HG03354 (cell line): ENCODE measurements around the gene SIDT2.
"Not testable (repeated sequence)": the region's sequence is repeated elsewhere in the genome, so short reads cannot be mapped to it uniquely, and the experiment has no call there.

ENCODE experiments used
- ATAC-seq: cut with Tn5 transposase; IDR thresholded peaks from one replicate; pipeline ENCODE4 v1.9.1; 2021; ENCODE audit warnings: mild to moderate bottlenecking; ENCODE audit not compliant: unreplicated experiment, poor library complexity, severe bottlenecking

SIDT2 gene

DNA sequence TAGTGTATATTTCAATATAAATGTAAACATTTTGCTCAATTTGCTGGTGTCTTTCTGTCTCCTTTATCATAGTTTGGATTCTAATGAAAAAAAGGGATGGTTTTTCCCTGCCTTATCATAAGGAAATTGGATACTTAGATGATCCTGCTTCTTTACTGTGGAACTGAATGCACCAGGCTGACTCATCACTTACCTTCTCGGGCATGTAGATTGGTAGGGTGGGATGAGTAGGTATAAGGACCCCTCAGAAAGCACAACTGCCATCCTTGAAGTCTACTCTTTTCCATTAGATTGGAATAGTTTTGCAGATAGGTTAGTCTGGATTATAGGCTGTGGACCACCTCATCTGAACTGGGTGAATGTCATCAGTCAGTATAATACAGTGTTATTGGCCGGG lies 7.5 kb upstream of the SIDT2 start:
- no peak for ATAC-seq

DNA sequence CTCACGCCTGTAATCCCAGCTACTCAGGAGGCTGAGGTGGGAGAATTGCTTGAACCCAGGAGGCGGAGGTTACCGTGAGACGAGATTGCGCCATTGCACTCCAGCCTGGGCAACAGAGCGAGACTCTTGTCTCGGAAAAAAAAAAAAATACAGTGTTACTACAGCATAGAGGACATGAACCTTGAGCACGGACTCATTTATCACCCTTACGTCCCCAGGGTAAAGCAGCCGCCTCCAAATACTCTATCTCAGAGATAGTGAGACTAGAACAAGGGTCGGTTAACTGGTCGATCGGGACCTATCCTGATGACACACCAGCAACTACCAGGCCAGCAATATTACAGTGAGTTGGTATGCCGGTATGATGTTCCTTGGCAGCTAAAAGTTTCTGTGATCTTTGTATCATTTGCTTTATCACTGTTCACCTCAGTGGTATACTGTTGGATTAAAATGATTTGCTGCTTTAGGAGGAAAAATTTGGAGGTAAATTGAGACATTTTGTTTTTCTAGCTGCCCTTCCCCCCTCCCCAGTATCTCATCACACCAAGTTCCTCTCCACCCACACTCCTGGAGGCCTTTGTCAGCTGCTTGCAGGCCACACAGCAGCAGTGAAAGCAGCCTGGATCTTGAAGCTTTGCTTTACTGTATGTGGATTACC lies 7.0 kb upstream of the SIDT2 start:
- ATAC-seq, result no peak

DNA sequence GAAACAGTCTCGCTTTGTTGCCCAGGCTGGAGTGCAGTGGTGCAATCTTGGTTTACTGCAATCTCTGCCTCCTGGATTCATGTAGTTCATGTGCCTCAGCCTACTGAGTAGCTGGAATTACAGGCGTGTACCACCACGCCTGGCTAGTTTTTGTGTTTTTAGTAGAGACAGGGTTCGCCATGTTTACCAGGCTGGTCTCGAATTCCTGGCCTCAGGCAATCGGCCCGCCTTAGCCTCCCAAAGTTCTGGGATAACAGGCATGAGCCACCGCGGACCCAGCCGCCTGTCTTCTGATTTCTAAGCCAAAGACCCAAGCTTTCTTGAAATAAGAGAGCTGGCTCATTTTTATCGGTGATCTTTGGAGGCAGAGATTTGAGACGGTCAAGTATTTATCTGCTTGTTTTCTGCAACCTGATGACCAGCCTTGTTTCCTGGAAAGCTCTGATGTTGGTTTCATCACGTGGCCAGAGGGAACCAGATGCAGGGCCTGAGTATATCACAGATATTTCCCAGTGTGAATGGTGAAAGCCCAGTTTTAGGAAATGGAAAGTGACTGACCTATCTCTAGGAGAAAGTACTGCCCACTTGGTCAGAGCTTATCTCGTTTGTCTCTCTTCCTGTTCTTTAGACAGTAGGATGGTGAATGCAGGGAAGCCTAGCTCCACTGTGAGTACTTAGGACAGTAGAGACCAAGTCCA lies 5.7 kb upstream of the SIDT2 start:
- ATAC-seq, result no peak

DNA sequence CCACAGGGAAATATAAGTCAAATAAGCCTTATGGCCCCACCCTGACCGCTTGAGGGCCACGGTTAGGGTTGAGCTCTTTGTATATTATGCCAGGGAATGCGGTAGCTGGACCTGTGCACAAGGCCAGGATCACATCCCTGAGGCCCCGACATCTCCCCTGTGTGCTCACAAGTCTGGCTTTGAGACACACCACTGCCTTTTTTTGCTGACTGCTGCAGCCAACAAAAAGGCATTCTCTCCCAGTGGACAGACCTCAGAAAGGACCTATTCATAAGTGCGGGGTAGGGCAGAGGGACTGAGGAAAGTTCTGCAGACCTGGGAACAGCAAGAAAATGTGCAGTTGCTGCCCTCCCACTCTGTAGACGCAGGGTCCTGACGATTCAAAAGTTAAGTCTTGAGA lies 3.4 kb upstream of the SIDT2 start:
- no peak for ATAC-seq

DNA sequence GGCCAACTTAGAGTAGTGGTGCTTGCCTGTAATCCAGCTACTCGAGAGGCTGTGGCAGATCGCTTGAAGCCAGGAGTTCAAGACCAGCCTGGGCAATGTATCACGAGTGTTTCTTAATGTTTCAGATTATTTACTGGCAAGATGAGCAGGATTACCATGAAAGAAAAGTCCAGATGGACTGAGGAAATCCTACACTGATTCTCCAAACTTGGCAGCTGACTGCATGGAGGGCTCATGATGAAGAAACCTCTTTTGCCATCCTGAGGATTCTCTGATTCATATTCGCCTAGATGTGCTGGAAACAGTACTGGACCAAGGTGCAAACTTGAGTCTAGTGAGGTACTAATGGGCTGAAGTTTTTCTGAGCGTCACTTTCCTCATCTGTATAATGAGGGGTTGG lies 2.8 kb upstream of the SIDT2 start:
- no peak for ATAC-seq

DNA sequence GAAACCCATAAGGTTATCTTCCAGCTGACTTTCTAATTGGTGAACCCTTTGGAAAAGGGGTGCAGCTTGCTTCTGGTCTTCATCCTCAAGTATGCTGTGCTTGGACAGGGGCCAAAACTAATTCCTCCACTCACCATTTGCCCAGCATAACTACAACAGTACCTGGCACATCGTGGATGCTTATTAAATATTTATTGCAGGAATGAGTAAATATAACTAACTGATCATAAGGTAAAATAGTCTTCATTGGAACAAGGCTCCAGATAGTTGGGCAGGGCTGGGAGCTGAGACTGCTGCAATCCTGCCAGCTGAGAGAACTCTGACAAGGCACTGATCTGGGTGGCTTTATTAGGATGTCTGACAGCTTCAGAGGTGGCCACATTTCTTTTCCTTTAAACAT lies 2.4 kb upstream of the SIDT2 start:
- ATAC-seq, result no peak

DNA sequence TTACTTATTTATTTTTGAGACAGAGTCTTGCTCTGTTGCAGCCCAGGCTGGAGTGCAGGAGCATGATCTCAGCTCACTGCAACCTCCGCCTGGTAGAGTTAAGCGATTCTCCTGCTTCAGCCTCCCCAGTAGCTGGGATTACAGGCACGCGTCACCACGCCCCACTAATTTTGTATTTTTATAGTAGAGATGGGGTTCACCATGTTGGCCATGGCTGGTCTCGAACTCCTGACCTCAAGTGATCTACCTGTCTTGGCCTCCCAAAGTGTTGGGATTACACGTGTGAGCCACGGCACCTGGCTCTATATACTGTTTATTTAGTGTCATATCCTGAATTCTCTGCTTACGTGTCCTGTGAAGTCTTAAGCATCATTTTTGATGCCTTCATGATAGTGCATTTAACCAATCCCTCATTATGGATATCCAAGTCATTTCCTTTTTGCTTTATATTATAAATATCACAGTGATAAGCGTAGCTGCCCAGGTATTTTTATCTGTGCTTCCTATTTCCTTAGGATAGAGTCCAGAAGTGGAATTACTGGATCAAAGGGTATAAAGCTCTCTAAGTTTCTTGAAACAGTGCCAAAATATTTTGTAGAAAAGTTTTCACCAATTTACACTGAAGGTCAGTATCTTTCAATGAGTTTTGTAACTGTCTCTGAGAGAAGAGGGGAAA lies 871 bp upstream of the SIDT2 start:
- no peak for ATAC-seq

DNA sequence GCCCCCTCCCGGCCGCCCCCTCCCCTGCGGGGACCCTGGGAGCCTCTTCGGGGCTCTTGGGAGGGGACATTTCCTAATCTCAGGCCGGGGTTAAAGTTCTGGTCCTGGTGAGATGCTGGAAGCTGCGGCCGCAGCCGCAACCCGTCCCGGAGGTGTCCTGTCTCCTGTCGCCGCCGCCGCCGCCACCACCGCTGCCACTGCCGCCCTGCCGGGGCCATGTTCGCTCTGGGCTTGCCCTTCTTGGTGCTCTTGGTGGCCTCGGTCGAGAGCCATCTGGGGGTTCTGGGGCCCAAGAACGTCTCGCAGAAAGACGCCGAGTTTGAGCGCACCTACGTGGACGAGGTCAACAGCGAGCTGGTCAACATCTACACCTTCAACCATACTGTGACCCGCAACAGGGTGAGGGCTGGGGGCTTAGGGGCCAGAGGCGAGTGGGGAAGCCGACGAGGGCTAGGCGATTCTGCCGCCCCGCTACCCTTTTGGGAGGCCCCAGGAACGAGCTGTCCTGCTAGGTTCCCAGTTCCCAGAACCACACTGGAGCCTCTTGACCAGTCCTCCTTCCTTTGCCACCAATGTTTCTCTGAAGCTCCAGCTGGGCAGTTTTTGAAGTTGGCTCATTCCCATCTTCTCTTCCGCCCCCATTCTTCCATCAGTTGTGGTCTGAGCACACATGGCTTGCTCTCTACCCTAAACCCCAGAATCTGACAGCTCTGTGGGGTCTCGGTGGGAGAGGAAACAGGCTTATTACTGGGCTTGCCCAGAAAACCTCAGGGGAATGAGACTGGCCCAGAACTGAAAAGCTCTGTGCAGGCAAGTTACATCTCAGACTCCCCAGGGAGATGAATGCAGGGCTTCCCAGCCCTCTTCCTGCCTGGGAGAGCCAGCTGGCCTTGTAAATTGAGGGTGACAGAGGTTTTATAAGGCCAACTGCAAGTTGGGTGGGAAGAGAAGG lies 781 bp downstream of the SIDT2 start:
- peak; percentile 37 for ATAC-seq

DNA sequence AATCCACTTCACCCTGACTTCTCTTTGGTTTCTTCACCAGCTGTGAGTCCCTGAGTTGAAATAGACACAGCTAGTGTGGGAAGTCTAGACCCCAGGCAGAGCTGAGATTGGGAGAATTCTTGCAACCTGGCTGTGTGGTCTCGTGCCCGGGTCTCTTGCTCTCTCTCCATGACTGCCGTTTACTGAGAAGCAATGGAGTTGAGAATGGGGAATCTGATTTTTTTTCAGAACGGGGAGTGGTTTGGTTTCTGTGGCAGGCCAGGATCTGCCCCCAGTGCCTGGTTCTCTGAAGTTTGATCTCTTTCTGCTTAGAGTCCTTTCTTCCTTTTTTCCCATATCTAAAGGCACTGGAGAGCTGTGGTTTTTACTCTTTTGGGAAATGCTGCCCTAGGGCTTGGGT lies 1.5 kb downstream of the SIDT2 start:
- ATAC-seq, result no peak

DNA sequence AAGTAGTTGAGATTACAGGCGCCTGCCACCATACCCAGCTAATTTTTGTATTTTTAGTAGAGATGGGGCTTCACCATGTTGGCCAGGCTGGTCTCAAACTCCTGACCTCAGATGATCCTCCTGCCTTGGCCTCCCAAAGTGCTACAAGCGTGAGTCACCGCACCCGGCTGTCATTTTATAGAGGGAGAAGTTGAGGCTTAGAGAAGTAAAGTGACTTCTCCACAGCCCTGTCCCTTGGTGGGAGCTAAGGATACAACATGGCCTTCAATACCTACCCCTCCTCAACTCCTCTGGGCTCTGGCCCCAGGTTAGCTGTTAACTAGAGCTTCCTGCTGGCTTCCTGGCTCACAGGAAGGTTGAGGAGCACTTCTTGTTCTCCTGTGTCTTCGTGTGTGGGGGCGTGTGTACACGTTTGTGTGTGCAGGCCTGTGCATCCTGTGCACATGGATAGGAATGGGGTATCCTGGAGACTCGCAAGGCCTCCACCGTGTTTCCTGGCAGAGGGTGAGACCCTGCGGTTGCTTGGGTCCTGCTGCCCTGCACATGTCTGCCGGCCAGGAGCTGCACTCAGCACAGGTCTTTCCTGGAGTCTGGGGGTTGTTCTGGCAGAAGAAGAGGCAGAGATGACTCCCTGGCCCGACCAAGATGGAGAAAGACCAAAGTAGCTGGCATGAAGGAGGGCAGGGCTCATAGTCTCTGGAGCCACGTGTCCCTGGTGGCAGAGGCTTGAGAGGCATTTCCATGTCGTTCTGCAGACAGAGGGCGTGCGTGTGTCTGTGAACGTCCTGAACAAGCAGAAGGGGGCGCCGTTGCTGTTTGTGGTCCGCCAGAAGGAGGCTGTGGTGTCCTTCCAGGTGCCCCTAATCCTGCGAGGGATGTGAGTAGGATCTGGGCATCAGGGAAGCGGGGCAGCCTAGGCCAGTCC lies 2.4 kb downstream of the SIDT2 start:
- ATAC-seq, result peak; percentile 34

DNA sequence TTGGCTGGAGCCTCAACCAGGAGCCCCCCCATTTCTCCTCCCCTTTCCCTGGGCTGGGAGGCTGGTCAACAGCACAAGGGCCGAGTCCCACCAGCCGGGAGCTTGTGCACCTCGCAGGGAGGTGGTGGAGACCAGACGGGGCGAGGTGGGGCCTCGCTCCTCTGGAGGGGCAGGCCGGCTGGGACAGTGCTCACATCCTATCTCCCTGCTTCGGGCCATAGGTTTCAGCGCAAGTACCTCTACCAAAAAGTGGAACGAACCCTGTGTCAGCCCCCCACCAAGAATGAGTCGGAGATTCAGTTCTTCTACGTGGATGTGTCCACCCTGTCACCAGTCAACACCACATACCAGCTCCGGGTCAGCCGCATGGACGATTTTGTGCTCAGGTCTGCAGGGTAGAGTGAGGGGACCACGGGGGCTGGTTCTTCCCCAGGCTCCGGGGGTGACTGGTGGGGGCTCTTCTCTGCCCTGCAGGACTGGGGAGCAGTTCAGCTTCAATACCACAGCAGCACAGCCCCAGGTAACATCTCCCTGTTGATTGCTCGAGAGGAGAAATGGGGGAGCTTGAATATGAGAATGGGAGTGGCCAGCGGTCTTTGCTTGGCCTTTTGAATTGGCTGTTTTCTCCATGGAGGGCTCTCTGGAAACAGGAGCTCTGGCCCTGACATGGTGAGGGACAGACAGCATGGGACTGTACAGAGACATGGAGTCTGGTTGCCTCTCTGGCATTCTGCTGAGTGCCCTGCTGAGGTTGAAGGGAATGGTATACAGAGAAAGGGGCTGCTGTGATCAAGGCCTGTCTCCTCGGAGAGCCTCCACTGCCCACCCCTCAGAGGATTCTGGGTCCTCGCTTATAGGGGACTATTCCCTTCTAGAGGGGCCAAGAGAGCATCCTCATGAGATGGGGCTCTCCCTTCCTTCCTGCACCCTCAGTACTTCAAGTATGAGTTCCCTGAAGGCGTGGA lies 3.3 kb downstream of the SIDT2 start:
- ATAC-seq, result no peak

DNA sequence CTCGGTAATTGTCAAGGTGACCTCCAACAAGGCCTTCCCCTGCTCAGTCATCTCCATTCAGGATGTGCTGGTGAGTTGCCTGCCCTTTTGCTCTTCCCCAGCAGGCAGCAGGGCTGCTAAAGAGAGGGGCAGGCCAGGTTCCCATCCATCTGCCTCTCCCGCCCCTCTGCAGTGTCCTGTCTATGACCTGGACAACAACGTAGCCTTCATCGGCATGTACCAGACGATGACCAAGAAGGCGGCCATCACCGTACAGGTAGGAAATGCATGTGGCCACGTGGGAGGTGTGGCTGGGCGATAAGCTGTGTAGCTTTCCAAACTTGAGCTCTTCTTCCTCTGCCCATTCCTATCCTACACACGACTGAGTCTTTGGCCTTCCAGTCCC lies 4.0 kb downstream of the SIDT2 start:
- no peak for ATAC-seq

DNA sequence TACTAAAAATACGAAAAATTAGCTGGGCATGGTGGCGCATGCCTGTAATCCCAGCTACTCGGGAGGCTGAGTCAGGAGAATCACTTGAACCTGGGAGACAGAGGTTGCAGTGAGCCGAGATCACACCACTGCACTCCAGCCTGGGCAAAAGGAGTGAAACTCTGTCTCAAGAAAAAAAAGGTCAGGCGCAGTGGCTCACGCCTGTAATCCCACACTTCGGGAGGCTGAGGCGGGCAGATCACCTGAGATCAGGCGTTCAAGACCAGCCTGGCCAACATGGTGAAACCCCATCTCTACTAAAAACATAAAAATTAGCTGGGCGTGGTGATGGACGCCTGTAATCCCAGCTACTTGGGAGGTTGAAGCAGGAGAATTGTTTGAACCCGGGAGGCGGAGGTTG lies 4.6 kb downstream of the SIDT2 start:
- not testable (repeated sequence) for ATAC-seq

DNA sequence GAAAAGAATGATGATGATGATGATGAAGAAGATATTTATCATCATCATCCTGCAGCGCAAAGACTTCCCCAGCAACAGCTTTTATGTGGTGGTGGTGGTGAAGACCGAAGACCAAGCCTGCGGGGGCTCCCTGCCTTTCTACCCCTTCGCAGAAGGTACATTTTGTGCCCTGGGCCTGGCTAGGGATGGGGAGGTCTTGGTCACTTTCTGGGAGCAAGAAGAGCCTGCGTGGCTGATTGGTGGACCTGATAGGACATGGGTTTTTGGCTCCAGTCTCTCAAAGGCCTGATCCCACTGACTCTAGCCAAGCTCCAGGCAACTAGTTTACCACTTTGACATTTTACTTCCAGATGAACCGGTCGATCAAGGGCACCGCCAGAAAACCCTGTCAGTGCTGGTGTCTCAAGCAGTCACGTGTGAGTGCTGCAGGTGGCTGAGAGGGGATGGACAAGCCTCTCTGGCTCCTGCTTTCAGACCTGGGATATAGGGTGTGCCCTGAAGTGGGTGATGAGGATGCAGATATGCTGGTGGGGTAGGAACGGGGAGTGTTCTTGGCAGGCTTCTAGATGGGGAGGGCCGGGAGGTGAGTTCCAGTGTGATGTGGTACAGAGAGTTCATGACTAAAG lies 5.3 kb downstream of the SIDT2 start:
- no peak for ATAC-seq

DNA sequence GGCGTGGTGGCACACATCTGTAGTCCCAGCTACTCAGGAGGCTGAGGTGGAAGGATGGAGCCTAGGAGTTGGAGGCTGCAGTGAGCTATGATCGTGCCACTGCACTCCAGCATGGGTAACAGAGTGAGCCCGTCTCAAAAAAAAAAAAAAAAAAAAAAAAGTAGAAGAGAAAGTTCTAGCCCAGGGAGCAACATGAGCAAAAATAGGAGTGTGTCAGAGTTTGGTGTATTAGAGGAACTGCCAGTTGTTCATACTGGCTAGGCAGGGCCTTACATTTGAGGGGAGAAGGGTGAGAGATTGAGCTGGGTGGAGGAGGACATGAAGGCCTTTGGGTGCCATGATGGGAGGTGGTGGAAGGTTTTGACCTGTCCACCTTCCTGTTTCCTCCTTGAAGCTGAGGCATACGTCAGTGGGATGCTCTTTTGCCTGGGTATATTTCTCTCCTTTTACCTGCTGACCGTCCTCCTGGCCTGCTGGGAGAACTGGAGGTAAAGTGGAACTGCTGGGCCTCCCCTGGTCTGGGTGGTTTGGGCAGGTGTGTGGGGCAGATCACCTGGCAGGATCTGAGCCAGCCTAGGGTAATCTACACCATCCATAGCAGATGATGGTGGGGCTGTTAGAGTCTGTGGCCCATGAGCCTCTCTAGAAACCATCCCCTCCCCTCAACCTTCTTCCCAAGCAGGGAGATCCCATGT lies 7.3 kb downstream of the SIDT2 start:
- no peak for ATAC-seq

DNA sequence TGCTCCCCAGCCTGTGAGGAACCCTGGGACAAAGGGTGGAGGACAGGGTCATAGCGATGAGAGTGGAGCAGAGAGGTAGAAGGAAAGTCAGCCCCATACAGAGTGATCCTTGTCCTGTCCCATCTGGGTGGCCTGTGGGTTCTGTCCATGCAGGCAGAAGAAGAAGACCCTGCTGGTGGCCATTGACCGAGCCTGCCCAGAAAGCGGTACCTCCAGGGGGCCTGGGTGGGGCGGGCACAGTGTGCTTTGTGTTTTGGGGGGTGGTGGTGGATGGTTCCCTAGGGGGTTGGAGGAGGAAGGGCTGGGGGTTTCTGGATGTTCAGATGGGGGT lies 7.9 kb downstream of the SIDT2 start:
- ATAC-seq, result no peak

DNA sequence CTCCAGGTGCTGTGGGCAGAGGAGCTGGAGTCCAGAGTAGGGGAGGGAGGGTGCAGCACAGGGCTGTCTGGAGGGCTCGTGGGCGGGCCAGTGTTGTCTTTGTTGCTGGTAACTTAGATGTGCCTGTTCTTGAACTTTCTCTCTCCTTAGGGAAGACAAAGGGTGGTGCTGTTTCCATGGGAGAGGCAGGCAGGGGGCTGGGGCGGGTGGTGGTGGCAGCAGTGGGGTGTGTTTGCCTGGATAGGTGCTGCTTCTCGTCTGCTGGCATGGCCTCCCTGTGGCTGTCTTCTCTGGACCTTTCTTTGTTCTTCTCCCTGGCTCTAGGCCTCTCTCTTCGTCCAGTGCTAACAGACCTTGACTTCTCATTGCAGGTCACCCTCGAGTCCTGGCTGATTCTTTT lies 8.5 kb downstream of the SIDT2 start:
- ATAC-seq, result no peak
